Body of pancreas (tissue), 4 donors: ENCODE measurements around the gene FGFR3. TPM values are rescaled to one million over a fixed set of nuclear protein-coding genes. Genes with fewer than 3 reads are reported as not detected.

Experiments used
- ATAC-seq: fragments of 150-250 bp; one replicate; pipeline ENCODE4 v1.9.1; 2016
- DNase-seq, 4 donors: peaks; one replicate each; pipeline ENCODE4 v3.0.0-alpha.2; 2019
- H3K27ac ChIP-seq, 4 donors: fragments of 200-600 bp; sonication (generic); 1 replicate in 3 of 4; 2 replicates in 1 of 4; pipeline versions ENCODE4 v1.5.1 to v1.6.1; 2016 to 2019; ENCODE audit warnings: mild to moderate bottlenecking in 1 of 4, mixed read lengths in 1 of 4, moderate library complexity in 1 of 4
- H3K27me3 ChIP-seq, 2 donors: fragments of 200-600 bp; sonication (generic); one replicate each; pipeline ENCODE4 v1.6.0; 2016; ENCODE audit warnings: mild to moderate bottlenecking in 1 of 2
- H3K36me3 ChIP-seq, 2 donors: fragments of 200-600 bp; sonication (generic); replicated peaks in 1 of 2; 2 replicates each; pipeline ENCODE4 v1.5.1; 2016; ENCODE audit warnings: low read depth in 2 of 2; ENCODE audit not compliant: insufficient read depth in 1 of 2
- H3K4me1 ChIP-seq: fragments of 200-600 bp; sonication (generic); one replicate; pipeline ENCODE4 v1.6.0; 2016
- H3K4me3 ChIP-seq, 2 donors: fragments of 200-600 bp; sonication (generic); 1 replicate in 1 of 2; 2 replicates in 1 of 2; pipeline ENCODE4 v1.5.1; 2016 to 2019
- H3K9me3 ChIP-seq, 3 donors: fragments of 200-600 bp; sonication (generic); 1 replicate in 2 of 3; 2 replicates in 1 of 3; pipeline ENCODE4 v1.5.1; 2016
- POLR2A ChIP-seq, 3 donors: fragments of 450-650 bp; IDR thresholded peaks; one replicate each; pipeline ENCODE4 v1.6.1; 2016; ENCODE audit warnings: antibody characterized with exemption in 3 of 3, mild to moderate bottlenecking in 2 of 3
- WGBS, 2 donors: methylation state at CpG; one replicate each; pipeline ENCODE4 v1.1.5; 2017; 5-methylcytosine and 5-hydroxymethylcytosine counted together
- intact Hi-C: fragments of 100-400 bp; cut with DNase I; formaldehyde crosslinking; loops from one replicate; pipeline ENCODE4 v1.15.1; 2023
- total RNA-seq, 2 donors: library from RNA; depleted of rRNA; stranded (reverse); fragments of >200 nt; gene quantifications; one replicate each; pipeline ENCODE4 v1.1.0, GENCODE V29; 2016
- TF ChIP-seq, protein P1 (sequence below), 7 experiments: fragments of 450-650 bp in 4 of 7; fragments of 200-600 bp in 3 of 7; sonication (generic) in 3 of 7; IDR thresholded peaks; one replicate each; pipeline ENCODE4 v1.5.1; 2016 to 2019; ENCODE audit warnings: antibody characterized with exemption in 7 of 7

The FGFR3 gene
- total RNA-seq, 2 donors from 2014 or later, result 114 to 196 TPM

DNA sequence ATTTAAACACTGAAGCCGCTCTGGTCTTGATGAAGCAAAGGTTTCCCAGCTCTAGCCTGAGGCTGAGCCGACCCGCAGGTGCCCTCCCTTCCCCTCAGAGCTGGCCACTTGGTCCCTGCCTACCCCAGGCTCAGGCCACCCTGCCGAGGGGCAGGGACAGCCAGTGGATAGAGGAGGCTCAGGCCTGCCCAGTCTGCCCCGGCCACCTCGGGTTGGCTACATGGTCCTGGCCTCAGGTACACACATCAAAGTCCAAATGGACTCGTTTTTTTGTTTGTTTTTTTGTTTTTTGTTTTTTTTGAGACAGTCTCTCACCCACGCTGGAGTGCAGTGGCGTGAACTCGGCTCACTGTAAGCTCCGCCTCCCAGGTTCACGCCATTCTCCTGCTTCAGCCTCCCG is 47.9 kb upstream of the FGFR3 start:
- ATAC-seq (no peak), DNase-seq (no peak)
- TF ChIP-seq POLR2A (IDR thresholded peaks at IDR 0.05), result no peak
- TF ChIP-seq, protein P1, sequence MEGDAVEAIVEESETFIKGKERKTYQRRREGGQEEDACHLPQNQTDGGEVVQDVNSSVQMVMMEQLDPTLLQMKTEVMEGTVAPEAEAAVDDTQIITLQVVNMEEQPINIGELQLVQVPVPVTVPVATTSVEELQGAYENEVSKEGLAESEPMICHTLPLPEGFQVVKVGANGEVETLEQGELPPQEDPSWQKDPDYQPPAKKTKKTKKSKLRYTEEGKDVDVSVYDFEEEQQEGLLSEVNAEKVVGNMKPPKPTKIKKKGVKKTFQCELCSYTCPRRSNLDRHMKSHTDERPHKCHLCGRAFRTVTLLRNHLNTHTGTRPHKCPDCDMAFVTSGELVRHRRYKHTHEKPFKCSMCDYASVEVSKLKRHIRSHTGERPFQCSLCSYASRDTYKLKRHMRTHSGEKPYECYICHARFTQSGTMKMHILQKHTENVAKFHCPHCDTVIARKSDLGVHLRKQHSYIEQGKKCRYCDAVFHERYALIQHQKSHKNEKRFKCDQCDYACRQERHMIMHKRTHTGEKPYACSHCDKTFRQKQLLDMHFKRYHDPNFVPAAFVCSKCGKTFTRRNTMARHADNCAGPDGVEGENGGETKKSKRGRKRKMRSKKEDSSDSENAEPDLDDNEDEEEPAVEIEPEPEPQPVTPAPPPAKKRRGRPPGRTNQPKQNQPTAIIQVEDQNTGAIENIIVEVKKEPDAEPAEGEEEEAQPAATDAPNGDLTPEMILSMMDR (IDR thresholded peaks at IDR 0.05), result no peak
- no peak overlapping the region for H3K4me3 ChIP-seq
- H3K4me1 ChIP-seq, result peaks cover 19% of the 10 kb centered on the region
- 93 to 94% methylated on average over 13 of the region's 13 CpGs for WGBS, 2 donors
- no peaks in the 10 kb centered on the region for H3K36me3 ChIP-seq
- H3K27me3 ChIP-seq, result no peaks in the 10 kb centered on the region
- no peaks in the 10 kb centered on the region for H3K9me3 ChIP-seq
- H3K27ac ChIP-seq, result no peak overlapping the region
- intact Hi-C loops, result loop anchor here (10.0 kb wide), 1 partner anchor 450 kb away; no protein-coding TSS in a partner anchor

DNA sequence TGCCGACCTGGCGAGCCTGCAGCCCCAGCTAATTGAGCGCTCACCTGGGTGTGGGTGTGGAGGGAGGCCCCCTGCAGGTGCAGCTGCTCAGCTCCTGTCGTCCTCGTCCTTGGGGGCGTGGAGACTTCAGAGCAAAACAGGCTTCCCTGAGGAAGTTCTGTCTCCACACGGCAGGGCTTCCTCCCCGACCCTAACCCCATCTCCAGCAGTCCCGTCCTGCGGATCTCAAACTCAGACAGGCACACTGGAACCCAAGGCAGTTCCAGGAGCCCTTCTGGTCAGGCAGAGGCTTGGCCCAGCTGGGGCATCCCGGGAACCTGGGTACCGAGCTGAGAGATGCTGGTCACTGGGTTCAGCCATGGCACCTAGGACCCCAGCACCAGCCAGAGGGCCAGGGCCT is 47.4 kb upstream of the FGFR3 start:
- intact Hi-C loops, result loop anchor here (10.0 kb wide), 1 partner anchor 449 kb away; no protein-coding TSS in a partner anchor
- TF ChIP-seq, protein P1 (IDR thresholded peaks at IDR 0.05), result no peak
- no peak for TF ChIP-seq POLR2A (IDR thresholded peaks at IDR 0.05)
- DNase-seq (no peak), ATAC-seq (no peak)
- Histone ChIP-seq H3K27ac (no peak overlapping the region), H3K9me3 (no peaks in the 10 kb centered on the region), H3K36me3 (no peaks in the 10 kb centered on the region), H3K4me3 (no peak overlapping the region), H3K4me1 (peaks cover 19% of the 10 kb centered on the region), H3K27me3 (no peaks in the 10 kb centered on the region)
- WGBS, 2 donors, result 77 to 80% methylated on average over 9 to 12 of the region's 12 CpGs

DNA sequence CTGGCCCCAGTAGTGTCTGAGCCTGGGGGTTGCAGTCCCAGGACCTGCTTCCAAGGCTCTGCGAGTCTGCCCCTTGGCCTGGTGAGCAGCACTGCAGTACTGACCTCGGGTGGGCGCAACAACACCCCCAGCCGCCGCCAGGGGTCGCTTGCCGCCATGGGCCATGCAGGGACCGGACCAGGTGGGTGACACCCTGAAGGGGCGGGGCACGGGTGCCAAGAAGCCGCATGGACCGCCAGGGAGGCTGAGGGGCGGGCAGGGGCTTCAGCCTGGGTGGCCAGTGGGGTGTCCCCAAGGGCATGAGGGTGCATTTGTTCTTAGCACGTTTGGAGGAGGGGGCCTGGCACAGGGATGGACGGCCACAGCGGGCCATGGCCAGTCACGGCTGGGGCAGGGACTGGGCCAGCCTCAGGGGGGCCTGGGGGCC is 46.8 kb upstream of the FGFR3 start:
- H3K4me3 ChIP-seq, result no peak overlapping the region
- no peaks in the 10 kb centered on the region for H3K9me3 ChIP-seq
- no peak for TF ChIP-seq POLR2A (IDR thresholded peaks at IDR 0.05)
- TF ChIP-seq, protein P1 (IDR thresholded peaks at IDR 0.05), result peak; percentile 65 to 89 (median 73)
- ATAC-seq (peak; percentile 61), DNase-seq (peak; percentile 70 to 83 (median 76))
- no peaks in the 10 kb centered on the region for H3K27me3 ChIP-seq
- H3K4me1 ChIP-seq, result peaks cover 19% of the 10 kb centered on the region
- 33% methylated on average over 8 of the region's 17 CpGs; no CpG with 5 or more reads in 1 of the 2 donors for whole genome bisulfite sequencing, 2 donors
- no peaks in the 10 kb centered on the region for H3K36me3 ChIP-seq
- H3K27ac ChIP-seq, result peak overlapping the region in 3 of 4 donors; percentile 62 to 78 (median 71)
- intact Hi-C loops, result loop anchor here (10.0 kb wide), 1 partner anchor 449 kb away; no protein-coding TSS in a partner anchor

DNA sequence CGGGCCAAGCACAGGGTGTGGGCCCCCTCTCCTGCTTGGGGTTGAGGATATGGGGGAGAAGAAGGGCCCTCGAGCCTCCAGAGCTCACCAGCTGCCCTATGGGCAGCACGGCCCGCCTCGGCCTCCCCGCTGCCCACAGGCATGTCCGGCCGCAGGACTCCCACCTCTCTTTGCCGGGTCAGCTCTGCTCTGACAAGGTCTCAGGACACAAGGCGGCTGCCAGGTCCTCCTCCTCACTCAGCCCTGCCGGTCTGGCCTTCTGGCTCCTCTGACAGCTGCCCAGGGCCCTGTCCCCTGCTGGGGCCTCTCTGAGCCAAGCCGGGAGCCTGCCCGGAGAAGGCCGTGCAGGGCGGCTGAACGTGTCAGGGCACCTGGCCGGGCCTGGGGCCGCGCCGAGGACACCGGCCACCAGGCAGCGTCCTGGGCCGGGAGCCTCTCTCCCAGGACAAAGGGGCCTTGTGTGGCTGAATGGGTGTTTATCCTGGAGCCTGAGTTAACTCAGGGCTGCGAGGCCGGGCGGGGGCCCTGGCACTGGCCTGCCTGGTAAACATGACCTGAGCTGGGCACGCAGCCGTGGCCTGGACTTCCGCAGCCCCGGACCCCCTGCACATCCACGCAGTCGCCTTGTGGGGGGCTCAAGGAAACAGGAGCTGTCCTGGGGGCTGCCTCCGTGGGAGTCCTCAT is 46.0 kb upstream of the FGFR3 start:
- Histone ChIP-seq H3K4me1 (peaks cover 19% of the 10 kb centered on the region), H3K36me3 (no peaks in the 10 kb centered on the region), H3K4me3 (no peak overlapping the region), H3K27ac (peak overlapping the region in 3 of 4 donors; percentile 62 to 78 (median 71)), H3K27me3 (no peaks in the 10 kb centered on the region), H3K9me3 (no peaks in the 10 kb centered on the region)
- intact Hi-C loops, result loop anchor here (10.0 kb wide), 1 partner anchor 448 kb away; no protein-coding TSS in a partner anchor
- ATAC-seq, result peak; percentile 63
- no peak for TF ChIP-seq POLR2A (IDR thresholded peaks at IDR 0.05)
- TF ChIP-seq, protein P1 (IDR thresholded peaks at IDR 0.05), result no peak
- WGBS, 2 donors, result 67% methylated on average over 32 of the region's 33 CpGs; no CpG with 5 or more reads in 1 of the 2 donors
- DNase-seq, result peak; percentile 35 to 51 (median 44)
